ELR (cell line): ENCODE results near the gene NPAS3.
A peak's percentile ranks its signal among the peaks of the same experiment; 100 is the strongest.

ENCODE experiments used
- DNase-seq: peaks from one replicate; pipeline ENCODE4 v3.0.0-alpha.2; 2015; ENCODE audit warnings: low read depth

NPAS3 gene

DNA sequence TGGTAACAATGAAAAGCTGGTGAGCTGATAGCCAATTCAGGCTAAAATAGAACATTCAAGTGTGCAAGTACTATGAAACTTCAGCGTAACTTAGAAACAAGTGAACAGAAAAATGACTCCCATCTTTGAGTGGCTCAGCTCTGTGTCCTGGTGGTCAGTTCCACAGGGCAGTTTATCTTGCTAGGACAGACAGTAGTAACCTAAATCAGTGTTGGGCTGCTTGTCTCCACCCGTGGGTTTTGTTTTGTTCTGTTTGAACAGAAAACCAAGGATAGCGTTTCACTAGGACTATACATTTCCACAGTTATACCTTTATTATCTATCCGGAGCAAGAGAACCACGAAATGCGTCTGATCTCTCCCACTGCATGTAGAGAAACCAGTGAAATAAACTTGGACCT, 544.4 kb downstream of the NPAS3 start:
- no peak for DNase-seq

DNA sequence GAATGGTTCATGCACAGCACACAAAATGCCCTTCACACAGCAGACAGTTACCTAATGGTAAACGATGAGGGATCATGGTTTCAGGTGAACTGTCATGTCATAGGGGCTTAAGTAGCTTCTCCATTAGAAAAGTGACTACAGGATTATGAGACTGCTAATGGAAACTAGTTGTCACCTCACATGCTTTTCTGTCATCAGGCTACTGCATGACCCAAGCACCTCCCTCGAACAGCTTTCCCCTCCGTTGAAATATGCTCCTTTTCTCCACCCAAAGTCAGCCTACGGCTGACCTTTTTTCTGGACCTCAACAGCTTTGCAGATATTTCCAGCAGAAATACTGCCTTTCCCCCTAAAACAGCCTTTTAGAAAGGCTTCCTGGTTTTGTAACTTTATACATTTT, 544.9 kb downstream of the NPAS3 start:
- no peak for DNase-seq

DNA sequence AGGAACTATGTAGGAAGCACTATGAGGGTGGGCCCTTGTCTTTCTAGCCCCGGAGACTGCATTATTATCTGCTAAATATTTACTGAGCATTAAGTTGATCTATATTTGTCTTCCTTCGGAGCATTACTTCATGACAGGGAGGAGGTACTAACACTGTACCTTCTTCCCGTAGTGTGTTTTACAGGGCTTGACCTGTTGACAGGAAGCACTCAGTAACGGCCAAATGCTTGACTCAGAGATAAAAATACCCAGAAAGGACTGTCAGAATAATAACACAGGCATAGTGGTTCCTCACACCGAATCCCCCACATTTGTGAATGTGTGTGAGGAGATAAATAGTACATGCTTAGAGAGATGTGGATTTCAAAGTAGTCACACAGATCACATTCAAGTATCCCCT, 545.6 kb downstream of the NPAS3 start:
- DNase-seq: no peak

DNA sequence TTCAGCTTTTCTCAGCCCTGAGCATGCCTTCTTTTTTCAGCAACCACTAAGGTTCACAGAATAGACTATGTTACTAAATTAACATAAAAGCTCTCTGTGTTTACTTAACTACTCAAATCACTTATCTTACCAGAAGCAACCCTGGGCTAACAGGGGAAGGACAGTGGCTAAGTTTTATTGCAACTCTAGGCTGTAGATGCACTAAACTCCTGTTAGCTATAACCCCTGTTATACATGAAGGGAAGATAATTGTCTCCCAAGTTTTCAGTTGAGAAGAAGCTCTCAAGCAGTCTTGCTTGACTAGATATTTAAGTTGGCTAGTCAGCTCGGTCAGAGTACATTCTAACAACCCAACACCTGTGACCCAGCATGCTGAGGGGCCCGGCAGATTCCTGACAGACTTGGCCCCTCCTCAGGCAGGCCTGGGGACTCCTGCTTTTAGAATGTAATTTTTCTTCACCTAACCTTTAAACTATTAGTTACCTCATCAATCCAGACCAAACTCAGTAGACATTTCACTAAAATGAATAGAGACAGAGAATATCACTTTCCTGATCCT, 547.7 kb downstream of the NPAS3 start:
- DNase-seq: no peak

DNA sequence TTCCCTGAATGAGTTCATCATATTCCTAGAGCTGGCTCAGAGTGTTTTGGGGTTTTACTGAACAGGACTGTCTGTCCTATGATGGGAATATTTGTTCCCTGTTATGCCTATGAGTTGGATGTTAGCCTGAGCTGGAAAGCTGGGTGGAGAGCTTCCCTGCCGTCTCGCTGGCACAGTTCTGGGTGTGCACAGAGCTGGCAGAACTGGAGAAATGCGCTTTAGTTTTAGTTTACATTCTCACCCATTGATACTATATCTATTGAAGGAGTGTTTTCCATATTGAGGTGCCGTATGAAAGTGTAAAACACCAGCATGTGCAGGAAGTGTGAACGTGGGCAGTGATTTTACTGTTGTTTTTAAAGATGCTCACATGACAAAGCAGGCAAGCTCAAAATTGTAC, 549.9 kb downstream of the NPAS3 start:
- DNase-seq: no peak

DNA sequence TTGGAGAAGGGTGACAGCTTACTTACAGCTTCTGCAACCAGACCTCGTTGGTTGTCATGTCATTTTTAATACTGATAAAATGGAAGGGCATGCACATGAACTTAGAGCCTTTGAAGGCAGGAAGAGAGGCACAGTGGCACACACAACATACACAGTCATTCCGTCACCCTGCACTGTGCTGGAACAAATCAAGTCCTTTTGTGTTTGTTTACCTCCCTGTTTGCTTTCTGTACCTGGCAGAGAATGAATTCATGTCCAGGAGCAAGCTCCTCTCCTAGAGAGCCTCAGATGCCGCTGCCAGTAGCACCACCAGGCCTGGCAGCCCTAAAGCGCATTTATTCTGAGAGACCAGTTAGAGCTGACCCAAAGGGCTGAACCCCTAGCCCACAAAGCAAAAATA, 551.9 kb downstream of the NPAS3 start:
- no peak for DNase-seq

DNA sequence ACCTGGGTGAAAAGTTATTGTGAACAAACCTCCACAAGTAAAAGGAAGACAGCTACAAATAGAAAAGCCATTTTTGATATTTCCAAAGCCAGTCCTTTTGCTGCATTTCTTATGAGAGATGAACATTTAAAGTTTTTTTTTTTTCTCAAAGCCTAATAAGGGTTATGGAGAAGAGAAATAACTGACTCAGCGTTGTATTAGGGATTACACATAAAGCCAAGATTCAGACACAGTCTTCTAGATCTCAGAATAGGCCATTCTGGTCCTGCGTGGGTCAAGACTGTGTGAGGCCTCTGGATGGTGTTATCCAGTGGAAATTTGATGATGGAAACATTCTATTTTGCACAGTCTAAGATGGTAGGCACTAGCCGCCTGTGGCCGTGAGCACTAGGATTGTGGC, 552.4 kb downstream of the NPAS3 start:
- DNase-seq: no peak

DNA sequence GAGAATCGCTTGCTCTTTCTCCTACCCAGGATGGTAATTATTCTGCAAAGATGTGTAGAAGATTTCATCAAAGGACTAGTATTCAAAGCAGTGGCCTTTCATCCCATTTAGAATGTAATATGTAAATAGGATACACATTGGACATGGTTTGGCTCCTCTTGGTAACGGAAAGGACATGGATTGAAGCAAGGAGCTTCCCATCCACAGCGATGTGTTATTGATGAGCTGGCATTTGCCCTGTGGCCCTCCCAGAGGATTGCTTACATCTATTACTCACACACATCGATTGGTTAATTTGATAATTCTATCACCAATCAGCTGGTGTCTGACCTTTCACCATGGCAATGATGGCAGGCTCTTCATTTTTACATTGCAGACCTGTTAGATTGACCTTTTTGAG, 553.8 kb downstream of the NPAS3 start:
- no peak for DNase-seq

DNA sequence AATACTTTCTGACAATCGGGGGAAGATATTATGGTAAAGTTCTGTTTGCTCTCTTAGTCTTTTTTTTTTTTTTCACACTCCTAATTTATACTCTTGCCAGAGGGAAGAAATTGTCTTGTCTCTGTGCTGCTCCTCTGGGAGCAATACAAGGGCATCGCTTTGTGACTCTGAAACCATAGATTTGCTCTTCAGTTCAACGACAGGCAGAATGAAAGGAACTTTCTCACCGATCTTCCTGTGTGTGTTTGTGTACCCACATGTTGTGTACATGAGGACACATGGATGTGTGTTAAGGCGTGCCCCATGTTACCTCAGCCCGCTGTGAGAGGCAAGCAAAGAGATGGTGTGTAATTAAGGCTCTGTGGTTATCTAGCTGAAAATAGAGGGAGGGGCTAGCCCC, 554.6 kb downstream of the NPAS3 start:
- DNase-seq: no peak

DNA sequence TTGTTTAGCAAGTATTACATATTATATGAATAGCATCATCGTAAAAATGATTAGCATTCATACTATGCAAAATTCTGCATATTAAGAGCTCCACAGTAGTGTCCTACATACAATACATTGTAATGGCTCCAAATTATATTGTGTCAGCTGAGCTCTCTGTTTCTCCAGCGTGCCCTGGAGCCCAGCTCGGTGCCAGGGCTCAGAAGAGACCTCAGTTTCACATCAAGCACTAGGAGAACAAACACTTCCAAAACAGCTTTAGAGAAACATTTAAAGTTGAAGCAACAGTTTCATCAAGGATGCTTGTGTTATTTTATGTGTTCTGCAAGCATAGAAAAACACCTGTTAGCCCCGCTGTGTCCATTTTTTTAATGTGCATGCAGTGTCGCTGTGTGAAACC, 555.3 kb downstream of the NPAS3 start:
- DNase-seq: no peak

DNA sequence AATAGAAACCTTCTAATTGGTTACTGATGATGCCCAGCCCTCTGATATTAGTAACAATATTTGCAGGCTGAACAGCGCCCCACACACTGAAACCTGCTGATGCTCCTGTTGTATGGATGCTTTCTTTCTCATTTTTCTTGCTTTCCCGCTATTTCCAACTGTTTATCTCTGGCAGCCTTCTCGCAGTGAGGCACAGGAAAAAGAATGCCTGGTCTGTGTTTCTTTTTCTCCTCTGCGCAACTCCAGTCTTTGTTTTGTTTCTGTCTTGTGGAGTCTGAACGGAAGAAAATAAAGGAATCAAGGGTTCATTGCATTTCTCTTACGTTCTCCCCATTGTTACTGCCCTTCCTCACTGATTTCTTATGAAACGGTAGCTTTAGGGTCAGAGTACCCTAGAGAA, 561.0 kb downstream of the NPAS3 start:
- DNase-seq: no peak

DNA sequence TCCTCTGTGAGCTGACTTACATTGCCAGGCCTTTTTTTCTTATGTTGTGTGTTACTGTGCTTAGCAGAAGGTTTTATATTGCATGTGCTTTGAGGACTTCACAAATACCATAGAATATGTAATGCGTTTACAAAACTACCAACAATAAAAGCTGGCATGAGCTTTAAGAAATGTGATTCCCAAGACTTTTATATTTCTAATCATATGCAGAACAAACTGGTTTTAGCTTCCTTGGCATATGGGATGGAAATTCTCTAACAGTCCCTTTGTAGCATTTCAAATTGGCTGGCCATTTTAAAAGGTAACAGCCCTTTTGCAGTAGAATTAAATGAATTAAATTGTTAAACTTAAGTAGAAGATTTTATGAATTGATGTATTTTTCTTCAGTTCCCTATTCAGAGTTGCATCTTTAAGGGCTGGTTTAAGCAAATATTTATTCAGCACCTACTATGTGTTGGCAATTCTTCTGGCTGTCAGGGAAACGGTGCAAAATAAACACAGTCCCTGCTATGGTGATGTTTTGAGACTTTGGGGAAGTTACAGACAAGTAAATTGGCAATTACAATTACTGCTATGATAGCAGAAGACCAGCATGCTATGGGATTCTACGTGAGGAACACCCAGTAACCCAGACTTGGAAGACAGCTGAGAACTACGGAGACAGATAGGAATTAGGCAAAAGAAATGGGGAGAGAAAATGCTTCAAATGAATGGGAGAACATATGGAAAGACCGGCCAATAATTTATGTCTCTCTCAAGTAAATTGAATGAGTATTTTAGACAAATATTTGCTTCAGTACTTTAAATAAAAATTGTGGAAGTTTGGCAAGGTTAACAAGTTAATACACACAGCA, 565.8 kb downstream of the NPAS3 start:
- no peak for DNase-seq

DNA sequence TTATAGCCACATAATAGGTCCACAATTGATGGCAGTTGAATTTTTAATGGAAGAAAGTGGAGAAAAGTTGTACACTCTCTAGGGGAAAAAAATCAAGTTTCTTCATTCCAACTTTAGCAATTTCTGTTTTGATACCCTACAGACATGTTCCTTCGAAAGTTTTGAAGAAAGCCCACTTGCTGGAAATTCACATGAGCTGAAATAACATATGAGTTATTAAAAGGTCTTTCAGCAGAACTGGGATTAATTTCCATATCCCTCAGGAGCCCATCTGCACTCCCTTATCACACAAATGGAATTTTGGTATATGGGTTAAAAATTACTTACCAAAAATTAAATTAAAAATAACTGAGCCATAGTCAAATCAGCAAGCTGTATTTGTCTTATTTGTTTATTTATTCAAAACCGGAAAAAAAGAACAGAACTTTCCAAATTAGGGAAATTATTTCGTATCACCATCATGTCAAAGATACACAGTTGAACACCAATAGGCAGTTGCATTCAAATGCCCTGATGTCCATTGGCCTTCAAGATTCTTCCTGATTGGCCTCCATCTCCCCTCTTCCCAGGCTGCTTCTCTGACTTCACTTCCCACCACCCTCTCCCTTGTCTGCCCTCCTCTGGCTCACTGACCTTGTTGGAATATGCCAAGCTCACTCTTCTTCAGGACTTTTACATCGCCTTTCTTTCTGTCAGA, 566.7 kb downstream of the NPAS3 start:
- no peak for DNase-seq

DNA sequence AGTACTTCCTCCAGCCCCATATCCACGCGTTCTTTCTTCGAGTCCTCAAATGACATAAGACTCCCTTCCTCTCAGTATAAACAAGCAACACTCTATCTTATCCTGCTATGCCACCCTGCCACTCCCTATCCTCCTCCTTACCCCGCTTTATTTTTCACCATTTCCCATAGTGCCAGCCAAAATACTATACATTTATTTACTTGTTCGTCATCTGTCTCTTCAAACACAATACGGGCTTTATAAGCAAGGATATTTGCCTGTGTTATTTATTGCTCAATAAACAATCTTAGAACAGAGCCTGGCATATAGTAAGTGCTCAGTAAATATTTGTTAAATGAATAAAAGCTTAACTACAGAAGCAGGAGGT, 567.3 kb downstream of the NPAS3 start:
- no peak for DNase-seq

DNA sequence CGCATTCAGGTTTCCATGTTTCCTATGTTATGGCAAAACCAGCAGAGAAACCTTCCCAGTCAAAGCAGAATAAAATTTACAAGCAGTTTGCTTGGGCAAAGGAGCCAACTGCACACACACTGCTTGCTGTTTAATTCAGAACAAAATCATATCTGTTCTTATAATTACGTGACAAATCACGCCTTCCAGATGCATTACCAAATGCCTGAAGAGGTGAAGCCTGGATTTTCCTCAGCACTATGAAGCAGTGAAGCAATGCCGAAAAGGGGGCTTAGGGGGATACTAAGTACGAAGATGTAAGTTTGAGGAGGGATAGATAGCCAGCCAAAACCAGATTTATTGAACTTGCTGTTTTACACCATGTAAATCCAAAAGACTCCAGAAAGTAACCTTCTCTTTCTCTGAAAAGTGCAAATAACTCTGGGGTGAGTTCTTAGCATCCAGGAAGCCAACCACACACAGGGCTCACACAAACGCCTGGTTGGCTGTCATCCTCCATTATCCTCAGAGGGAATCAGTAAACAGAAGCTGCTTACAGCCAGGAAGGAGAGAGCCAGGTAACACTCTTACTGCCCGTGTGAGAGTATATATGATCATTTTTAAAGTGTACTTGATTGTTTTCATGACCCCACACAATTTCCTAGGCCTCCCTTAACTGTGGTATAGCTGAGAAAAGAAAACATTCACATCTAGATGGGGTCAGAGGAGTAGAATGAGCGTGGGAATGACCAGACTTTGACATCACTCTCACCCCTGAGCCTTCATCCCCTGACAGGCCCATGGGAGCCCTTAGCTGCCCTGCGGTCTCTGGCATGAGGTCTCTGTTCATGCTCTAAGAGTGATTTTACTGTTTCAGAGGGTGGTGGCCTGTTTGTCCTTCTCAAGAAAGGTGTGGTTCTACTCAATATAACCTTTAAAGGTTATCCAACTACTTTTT, 569.7 kb downstream of the NPAS3 start:
- no peak for DNase-seq

DNA sequence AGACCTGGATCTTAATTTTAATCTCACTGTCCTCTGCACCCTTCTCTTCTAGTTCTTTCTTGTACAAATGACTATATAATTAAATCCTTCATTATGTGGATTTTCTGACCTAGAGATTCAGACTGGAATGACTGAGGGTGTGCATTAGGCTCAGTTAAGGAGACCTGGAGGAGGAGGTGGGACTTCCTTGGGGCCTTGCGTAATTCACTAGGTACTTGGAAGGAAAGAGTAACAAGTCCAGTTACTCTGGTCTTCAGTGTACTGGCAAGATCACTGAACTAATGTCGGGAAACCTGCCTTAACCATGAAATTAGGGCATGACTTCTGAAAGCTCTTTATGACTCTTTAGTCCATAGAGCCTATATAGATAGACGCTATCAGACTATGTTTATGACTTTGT, 570.8 kb downstream of the NPAS3 start:
- DNase-seq: no peak

DNA sequence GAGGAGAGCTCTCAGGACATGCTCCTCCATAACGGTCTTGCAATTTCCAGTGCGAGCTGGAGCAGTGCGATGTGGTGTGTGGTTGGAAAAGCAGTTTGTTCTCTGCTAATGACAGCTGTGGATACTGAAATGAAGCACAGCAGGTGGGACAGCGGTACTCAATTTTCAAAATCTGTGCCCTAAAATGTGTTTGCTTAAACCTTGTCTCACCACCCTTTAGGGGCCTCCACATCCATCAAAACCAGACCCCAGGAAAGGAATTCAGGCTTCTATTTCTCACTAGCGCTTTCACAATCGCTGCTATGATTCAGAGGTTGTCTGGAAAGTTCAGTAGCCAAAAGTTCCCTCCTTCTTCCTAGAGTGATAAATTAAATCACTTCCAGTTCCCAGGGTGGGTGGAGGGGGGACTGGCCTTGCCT, 571.4 kb downstream of the NPAS3 start:
- peak; percentile 27 for DNase-seq

DNA sequence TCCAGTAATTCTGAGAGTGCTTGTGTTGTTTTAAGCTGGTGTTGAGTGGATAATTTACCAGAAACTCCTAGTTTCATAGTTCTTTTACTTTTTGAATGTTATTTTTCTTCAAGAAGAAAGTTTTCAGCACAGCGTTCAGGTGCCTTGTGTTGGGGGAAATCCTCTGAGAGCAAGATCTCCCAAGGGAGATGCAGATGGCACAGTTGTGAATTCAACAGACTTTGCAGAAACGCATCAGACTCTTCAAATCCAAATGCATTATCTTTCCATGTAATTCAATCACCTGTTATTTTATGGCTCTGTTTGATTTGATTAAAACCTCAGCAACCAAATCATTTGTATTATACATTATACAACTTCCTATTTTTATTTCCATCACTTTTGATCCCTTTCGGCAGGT, 572.3 kb downstream of the NPAS3 start:
- DNase-seq: no peak

DNA sequence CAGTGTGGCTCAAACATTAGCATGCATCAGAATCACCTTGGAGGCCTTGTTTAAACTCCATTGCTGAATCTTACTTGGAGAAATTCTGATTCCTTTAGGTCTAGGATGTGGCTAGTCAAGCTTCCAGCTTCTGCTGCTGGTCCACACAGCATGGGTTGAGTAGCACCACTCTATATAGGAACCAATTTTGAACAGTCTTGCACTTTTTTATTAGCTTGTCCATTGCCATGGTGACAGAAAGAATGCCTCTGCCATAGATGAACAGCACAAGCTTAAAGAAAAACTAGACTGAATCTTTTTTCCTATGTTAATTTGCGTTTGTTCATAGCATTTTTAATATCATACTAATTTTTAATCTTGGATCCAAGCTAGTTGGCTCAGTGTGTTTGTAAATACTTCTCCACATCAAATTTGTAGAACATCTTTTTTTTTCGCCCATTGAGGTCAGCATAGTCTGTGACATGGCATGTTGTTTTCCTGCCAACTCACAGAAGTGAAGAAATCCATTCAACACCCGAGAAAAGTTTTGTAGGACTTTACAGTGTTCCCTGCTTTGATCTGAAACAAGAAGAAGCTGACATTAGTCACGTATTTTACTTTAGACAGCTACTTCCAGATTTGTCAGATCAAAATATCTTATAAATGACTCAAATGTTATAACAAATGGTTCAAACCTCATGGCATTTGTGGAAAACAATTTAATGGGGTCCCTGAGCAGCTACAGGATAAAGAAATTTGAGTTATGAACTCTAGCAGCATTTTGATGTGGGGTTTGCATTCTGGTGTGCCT, 573.4 kb downstream of the NPAS3 start:
- DNase-seq: peak; percentile 31

DNA sequence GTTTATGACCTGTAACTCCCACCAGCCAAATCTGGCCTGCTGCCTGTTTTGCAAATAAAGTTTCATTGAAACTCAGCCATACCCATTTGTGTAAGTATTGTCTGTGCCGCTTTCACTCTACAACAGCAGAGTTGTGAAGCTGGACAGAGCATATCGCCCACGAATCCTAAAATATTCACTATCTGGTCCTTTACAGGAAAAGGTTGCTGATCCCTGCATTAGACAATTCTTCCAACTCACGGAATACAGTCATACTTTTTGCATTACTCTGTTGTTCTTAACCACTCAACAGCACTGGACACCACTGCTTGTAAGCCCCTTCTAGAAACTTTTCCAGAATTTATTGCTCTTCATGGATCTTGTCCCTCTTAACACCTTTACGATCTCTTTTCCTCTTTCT, 576.8 kb downstream of the NPAS3 start:
- no peak for DNase-seq

DNA sequence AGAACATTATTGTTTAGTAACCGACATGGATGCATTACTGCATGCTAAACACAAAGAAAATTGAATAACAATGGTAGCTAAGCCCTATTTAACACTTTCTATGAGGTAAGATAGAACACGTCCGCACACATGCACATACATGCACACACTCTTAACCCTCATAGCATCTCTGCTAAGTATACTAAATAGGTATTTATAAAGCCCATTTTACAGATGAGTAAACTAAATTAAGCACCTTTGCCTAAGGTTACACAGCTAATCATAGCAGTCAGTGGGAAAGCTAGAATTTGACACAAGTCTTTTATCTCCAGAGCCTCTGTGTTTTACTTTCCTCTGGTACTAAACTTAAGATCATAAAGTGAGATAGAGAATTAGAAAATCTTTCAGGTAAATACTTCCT, 577.2 kb downstream of the NPAS3 start:
- DNase-seq: no peak
